ENCODE measurements around the gene RUFY1.
A peak's percentile ranks its signal among the peaks of the same experiment; 100 is the strongest.
"Not testable (repeated sequence)": the region's sequence is repeated elsewhere in the genome, so short reads cannot be mapped to it uniquely, and the experiment has no call there.

RUFY1 gene

GRCh38 chr5:179634370-179635172, 84.2 kb downstream of the RUFY1 start:
- H3K36me3 ChIP-seq (replicated peaks in 1 of 2; ENCODE audit: control insufficient read depth in 2 of 2, insufficient read depth in 2 of 2, low read length in 2 of 2); H3K4me3 ChIP-seq (ENCODE audit: low read length in 2 of 2); H3K79me1 ChIP-seq (ENCODE audit: low read depth, low read length); H3K9ac ChIP-seq (ENCODE audit: low read depth, low read length, poor library complexity); H3K27ac ChIP-seq (replicated peaks; ENCODE audit: low read length); H3K9me3 ChIP-seq (replicated peaks in 1 of 2; ENCODE audit: control insufficient read depth in 2 of 2, insufficient read depth in 1 of 2, low read depth in 1 of 2, low read length in 2 of 2); H3K14ac ChIP-seq (ENCODE audit: low read length); DNase-seq (ENCODE audit: low spot score); H2AK5ac ChIP-seq (ENCODE audit: low read depth, low read length); H2BK12ac ChIP-seq (ENCODE audit: low read length); H3K18ac ChIP-seq (ENCODE audit: low read length); H3K23ac ChIP-seq (ENCODE audit: low read depth, low read length, poor library complexity); H3K4ac ChIP-seq (ENCODE audit: low read length); H2BK5ac ChIP-seq (ENCODE audit: low read length); H2BK120ac ChIP-seq (ENCODE audit: low read depth, low read length); H3K4me1 ChIP-seq (ENCODE audit: control insufficient read depth in 2 of 2, insufficient read depth in 1 of 2, low read depth in 1 of 2, low read length in 2 of 2); H3K27me3 ChIP-seq (ENCODE audit: control insufficient read depth in 3 of 3, insufficient read depth in 3 of 3, low read depth in 1 of 3, low read length in 3 of 3); H4K91ac ChIP-seq (ENCODE audit: low read depth, low read length, poor library complexity); H4K8ac ChIP-seq (ENCODE audit: low read depth, low read length); H2BK15ac ChIP-seq (ENCODE audit: low read length): not testable (repeated sequence)
- Histone ChIP-seq H2AFZ (ENCODE audit: low read length) (peak overlapping the region; percentile 64), H3K4me2 (ENCODE audit: insufficient read depth, low read length, poor library complexity, severe bottlenecking) (peak overlapping the region; percentile 18)
- WGBS, 2 donors (ENCODE audit: extremely low coverage in 2 of 2, insufficient read length in 2 of 2, insufficient replicate concordance in 1 of 2), result no CpG with 5 or more reads among the region's 49 CpGs

DNA sequence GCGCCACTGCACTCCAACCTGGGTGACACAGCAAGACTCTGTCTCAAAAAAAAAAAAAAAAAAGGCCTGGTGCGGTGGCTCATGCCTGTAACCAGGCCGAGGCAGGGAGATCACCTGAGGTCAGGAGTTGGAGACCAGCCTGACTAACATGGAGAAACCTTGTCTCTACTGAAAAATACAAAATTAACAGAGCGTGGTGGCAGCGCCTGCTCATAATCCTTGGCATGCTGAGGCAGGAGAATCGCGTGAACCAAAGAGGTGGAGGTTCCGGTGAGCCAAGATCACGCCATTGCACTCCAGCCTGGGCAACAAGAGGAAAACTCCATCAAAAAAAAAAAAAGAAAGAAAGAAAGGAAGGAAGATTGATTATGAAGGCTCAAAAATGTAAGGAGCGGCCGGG, 88.9 kb downstream of the RUFY1 start:
- H2BK5ac ChIP-seq (ENCODE audit: low read length); H3K27ac ChIP-seq (replicated peaks; ENCODE audit: low read length); DNase-seq (ENCODE audit: low spot score); H4K91ac ChIP-seq (ENCODE audit: low read depth, low read length, poor library complexity); H3K4me1 ChIP-seq (ENCODE audit: control insufficient read depth in 2 of 2, insufficient read depth in 1 of 2, low read depth in 1 of 2, low read length in 2 of 2); H3K27me3 ChIP-seq (ENCODE audit: control insufficient read depth in 3 of 3, insufficient read depth in 3 of 3, low read depth in 1 of 3, low read length in 3 of 3); H3K18ac ChIP-seq (ENCODE audit: low read length); H3K14ac ChIP-seq (ENCODE audit: low read length); H3K4ac ChIP-seq (ENCODE audit: low read length); H3K9me3 ChIP-seq (replicated peaks in 1 of 2; ENCODE audit: control insufficient read depth in 2 of 2, insufficient read depth in 1 of 2, low read depth in 1 of 2, low read length in 2 of 2); H3K4me3 ChIP-seq (ENCODE audit: low read length in 2 of 2); H3K79me1 ChIP-seq (ENCODE audit: low read depth, low read length); H3K9ac ChIP-seq (ENCODE audit: low read depth, low read length, poor library complexity); H2AFZ ChIP-seq (ENCODE audit: low read length); H2AK5ac ChIP-seq (ENCODE audit: low read depth, low read length); H3K36me3 ChIP-seq (replicated peaks in 1 of 2; ENCODE audit: control insufficient read depth in 2 of 2, insufficient read depth in 2 of 2, low read length in 2 of 2); H4K8ac ChIP-seq (ENCODE audit: low read depth, low read length); H2BK12ac ChIP-seq (ENCODE audit: low read length); H2BK15ac ChIP-seq (ENCODE audit: low read length); H3K23ac ChIP-seq (ENCODE audit: low read depth, low read length, poor library complexity); H3K4me2 ChIP-seq (ENCODE audit: insufficient read depth, low read length, poor library complexity, severe bottlenecking); H2BK120ac ChIP-seq (ENCODE audit: low read depth, low read length): not testable (repeated sequence)
- WGBS, 2 donors (ENCODE audit: extremely low coverage in 2 of 2, insufficient read length in 2 of 2, insufficient replicate concordance in 1 of 2), result no CpG with 5 or more reads among the region's 11 CpGs

DNA sequence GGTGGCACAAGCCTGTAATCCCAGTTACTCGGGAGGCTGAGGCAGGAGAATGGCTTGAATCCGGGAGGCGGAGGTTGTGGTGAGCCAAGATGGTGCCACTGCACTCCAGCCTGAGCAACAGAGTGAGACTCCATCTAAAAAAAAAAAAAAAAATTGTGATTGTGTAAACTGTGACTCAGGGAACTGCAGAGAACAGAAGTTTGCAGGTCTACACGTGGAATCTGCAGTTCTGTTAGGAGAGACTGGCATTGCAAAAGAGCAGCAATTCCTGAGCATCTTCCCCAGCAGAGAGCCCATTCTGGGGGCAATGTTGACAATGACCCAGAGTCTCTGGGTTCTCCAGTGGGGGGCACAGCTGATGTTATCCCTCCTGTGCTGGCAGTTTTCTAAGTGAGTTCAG, 91.4 kb downstream of the RUFY1 start:
- H3K9me3 ChIP-seq (replicated peaks in 1 of 2; ENCODE audit: control insufficient read depth in 2 of 2, insufficient read depth in 1 of 2, low read depth in 1 of 2, low read length in 2 of 2); H3K14ac ChIP-seq (ENCODE audit: low read length); H2BK15ac ChIP-seq (ENCODE audit: low read length); H3K4me2 ChIP-seq (ENCODE audit: insufficient read depth, low read length, poor library complexity, severe bottlenecking); H2AFZ ChIP-seq (ENCODE audit: low read length); H4K91ac ChIP-seq (ENCODE audit: low read depth, low read length, poor library complexity); H3K4me1 ChIP-seq (ENCODE audit: control insufficient read depth in 2 of 2, insufficient read depth in 1 of 2, low read depth in 1 of 2, low read length in 2 of 2); H2BK120ac ChIP-seq (ENCODE audit: low read depth, low read length); H2BK5ac ChIP-seq (ENCODE audit: low read length); H3K23ac ChIP-seq (ENCODE audit: low read depth, low read length, poor library complexity); DNase-seq (ENCODE audit: low spot score); H3K27ac ChIP-seq (replicated peaks; ENCODE audit: low read length); H3K4me3 ChIP-seq (ENCODE audit: low read length in 2 of 2); H2BK12ac ChIP-seq (ENCODE audit: low read length); H3K27me3 ChIP-seq (ENCODE audit: control insufficient read depth in 3 of 3, insufficient read depth in 3 of 3, low read depth in 1 of 3, low read length in 3 of 3); H2AK5ac ChIP-seq (ENCODE audit: low read depth, low read length); H3K18ac ChIP-seq (ENCODE audit: low read length); H3K79me1 ChIP-seq (ENCODE audit: low read depth, low read length); H4K8ac ChIP-seq (ENCODE audit: low read depth, low read length); H3K9ac ChIP-seq (ENCODE audit: low read depth, low read length, poor library complexity); H3K36me3 ChIP-seq (replicated peaks in 1 of 2; ENCODE audit: control insufficient read depth in 2 of 2, insufficient read depth in 2 of 2, low read length in 2 of 2); H3K4ac ChIP-seq (ENCODE audit: low read length): not testable (repeated sequence)
- no CpG with 5 or more reads among the region's 4 CpGs for WGBS, 2 donors (ENCODE audit: extremely low coverage in 2 of 2, insufficient read length in 2 of 2, insufficient replicate concordance in 1 of 2)

GRCh38 chr5:179642626-179643025, 92.3 kb downstream of the RUFY1 start:
- DNase-seq (ENCODE audit: low spot score); H3K27ac ChIP-seq (replicated peaks; ENCODE audit: low read length); H3K36me3 ChIP-seq (replicated peaks in 1 of 2; ENCODE audit: control insufficient read depth in 2 of 2, insufficient read depth in 2 of 2, low read length in 2 of 2); H3K18ac ChIP-seq (ENCODE audit: low read length); H3K27me3 ChIP-seq (ENCODE audit: control insufficient read depth in 3 of 3, insufficient read depth in 3 of 3, low read depth in 1 of 3, low read length in 3 of 3); H2AK5ac ChIP-seq (ENCODE audit: low read depth, low read length); H2BK5ac ChIP-seq (ENCODE audit: low read length); H3K79me1 ChIP-seq (ENCODE audit: low read depth, low read length); H3K4me2 ChIP-seq (ENCODE audit: insufficient read depth, low read length, poor library complexity, severe bottlenecking); H3K9me3 ChIP-seq (replicated peaks in 1 of 2; ENCODE audit: control insufficient read depth in 2 of 2, insufficient read depth in 1 of 2, low read depth in 1 of 2, low read length in 2 of 2); H2BK12ac ChIP-seq (ENCODE audit: low read length); H4K8ac ChIP-seq (ENCODE audit: low read depth, low read length); H3K4me1 ChIP-seq (ENCODE audit: control insufficient read depth in 2 of 2, insufficient read depth in 1 of 2, low read depth in 1 of 2, low read length in 2 of 2); H3K4ac ChIP-seq (ENCODE audit: low read length); H4K91ac ChIP-seq (ENCODE audit: low read depth, low read length, poor library complexity); H3K4me3 ChIP-seq (ENCODE audit: low read length in 2 of 2); H3K14ac ChIP-seq (ENCODE audit: low read length); H2AFZ ChIP-seq (ENCODE audit: low read length); H2BK120ac ChIP-seq (ENCODE audit: low read depth, low read length); H3K23ac ChIP-seq (ENCODE audit: low read depth, low read length, poor library complexity); H3K9ac ChIP-seq (ENCODE audit: low read depth, low read length, poor library complexity); H2BK15ac ChIP-seq (ENCODE audit: low read length): not testable (repeated sequence)
- no CpG with 5 or more reads among the region's 17 CpGs for WGBS, 2 donors (ENCODE audit: extremely low coverage in 2 of 2, insufficient read length in 2 of 2, insufficient replicate concordance in 1 of 2)

All from neuronal stem cell (in vitro differentiated cells).